ENCODE data around the gene NECAB3. TPM values are rescaled to one million over a fixed set of nuclear protein-coding genes. Genes with fewer than 3 reads are reported as not detected.

The NECAB3 gene
- total RNA-seq, 1 donor from 2014 or later, result 56.2 TPM

DNA sequence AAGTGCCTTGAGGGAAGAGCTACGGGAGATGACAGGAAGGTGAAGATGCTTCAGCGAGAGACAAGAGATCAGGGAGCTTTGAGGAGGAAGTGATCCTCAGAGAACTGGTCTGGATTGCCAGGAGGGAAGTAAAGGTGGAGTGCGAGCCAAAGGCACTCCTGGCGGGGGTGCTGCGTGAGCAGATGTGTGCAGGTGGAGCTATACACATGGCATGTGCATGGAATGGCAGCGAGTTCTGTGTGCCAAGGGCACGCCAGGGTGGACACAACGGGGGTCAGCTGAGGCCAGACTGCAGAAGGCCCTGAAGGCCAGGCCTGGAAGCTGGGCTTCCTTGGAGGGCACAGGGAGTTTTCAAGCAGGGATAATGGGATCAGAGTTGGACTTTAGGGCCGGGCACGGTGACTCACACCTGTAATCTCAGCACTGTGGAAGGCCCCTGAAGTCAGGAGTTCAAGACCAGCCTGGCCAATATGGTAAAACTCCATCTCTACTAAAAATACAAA lies 39.7 kb upstream of the NECAB3 start:
- Histone ChIP-seq H3K27ac (no peak overlapping the region), H3K36me3 (peaks cover 49% of the 10 kb centered on the region), H3K27me3 (no peaks in the 10 kb centered on the region), H3K9me3 (no peaks in the 10 kb centered on the region), H3K4me1 (peaks cover 2% of the 10 kb centered on the region), H3K4me3 (no peak overlapping the region)
- no peak for ATAC-seq
- DNase-seq, result no peak
- intact Hi-C loops (cut with DNase I), result no loop called here
- TF ChIP-seq, protein P1, sequence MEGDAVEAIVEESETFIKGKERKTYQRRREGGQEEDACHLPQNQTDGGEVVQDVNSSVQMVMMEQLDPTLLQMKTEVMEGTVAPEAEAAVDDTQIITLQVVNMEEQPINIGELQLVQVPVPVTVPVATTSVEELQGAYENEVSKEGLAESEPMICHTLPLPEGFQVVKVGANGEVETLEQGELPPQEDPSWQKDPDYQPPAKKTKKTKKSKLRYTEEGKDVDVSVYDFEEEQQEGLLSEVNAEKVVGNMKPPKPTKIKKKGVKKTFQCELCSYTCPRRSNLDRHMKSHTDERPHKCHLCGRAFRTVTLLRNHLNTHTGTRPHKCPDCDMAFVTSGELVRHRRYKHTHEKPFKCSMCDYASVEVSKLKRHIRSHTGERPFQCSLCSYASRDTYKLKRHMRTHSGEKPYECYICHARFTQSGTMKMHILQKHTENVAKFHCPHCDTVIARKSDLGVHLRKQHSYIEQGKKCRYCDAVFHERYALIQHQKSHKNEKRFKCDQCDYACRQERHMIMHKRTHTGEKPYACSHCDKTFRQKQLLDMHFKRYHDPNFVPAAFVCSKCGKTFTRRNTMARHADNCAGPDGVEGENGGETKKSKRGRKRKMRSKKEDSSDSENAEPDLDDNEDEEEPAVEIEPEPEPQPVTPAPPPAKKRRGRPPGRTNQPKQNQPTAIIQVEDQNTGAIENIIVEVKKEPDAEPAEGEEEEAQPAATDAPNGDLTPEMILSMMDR (IDR thresholded peaks at IDR 0.05), result no peak

- DNase-seq, result no peak
- no peak overlapping the region for H3K4me3 ChIP-seq
- no peaks in the 10 kb centered on the region for H3K27me3 ChIP-seq
- H3K9me3 ChIP-seq, result no peaks in the 10 kb centered on the region
- H3K27ac ChIP-seq, result no peak overlapping the region
- H3K36me3 ChIP-seq, result peaks cover 64% of the 10 kb centered on the region
- no peak for ATAC-seq
- no peaks in the 10 kb centered on the region for H3K4me1 ChIP-seq
- TF ChIP-seq, protein P1 (IDR thresholded peaks at IDR 0.05), result no peak
- intact Hi-C loops (cut with DNase I), result no loop called here
Observed at GRCh38 chr20:33711446-33711738, 37.2 kb upstream of the NECAB3 start.

GRCh38 chr20:33710681-33711445 lies 36.6 kb upstream of the NECAB3 start:
- DNase-seq, result no peak
- TF ChIP-seq, protein P1 (IDR thresholded peaks at IDR 0.05), result no peak
- ATAC-seq, result no peak
- intact Hi-C loops (cut with DNase I), result no loop called here
- H3K27me3 ChIP-seq, result no peaks in the 10 kb centered on the region
- no peak overlapping the region for H3K27ac ChIP-seq
- H3K9me3 ChIP-seq, result no peaks in the 10 kb centered on the region
- no peak overlapping the region for H3K4me3 ChIP-seq
- peaks cover 69% of the 10 kb centered on the region for H3K36me3 ChIP-seq
- no peaks in the 10 kb centered on the region for H3K4me1 ChIP-seq

DNA sequence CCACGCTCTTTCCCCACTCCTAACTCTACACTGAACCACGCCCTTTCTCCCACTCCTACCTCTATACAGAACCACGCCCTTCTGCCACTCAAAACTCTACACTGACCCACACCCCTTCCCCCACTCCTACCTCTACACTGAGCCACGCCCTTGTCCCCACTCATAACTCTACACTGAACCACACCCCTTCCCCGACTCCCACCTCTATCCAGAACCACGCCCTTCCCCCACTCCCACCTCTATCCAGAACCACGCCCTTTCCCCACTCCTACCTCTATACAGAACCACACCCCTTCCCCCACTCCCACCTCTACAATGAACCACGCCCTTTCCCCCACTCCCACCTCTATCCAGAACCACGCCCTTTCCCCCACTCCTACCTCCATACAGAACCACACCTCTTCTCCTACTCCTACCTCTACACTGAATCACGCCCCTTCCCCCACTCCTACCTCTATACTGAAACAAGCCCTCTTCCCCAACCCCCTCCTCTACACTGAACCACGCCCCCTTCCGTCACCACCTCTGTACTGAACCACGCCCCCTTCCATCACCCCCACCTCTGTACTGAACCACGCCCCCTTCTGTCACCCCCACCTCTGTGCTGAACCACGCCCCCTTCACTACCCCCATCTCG lies 35.8 kb upstream of the NECAB3 start:
- Histone ChIP-seq H3K4me1 (no peaks in the 10 kb centered on the region), H3K27me3 (no peaks in the 10 kb centered on the region), H3K27ac (no peak overlapping the region), H3K9me3 (no peaks in the 10 kb centered on the region), H3K36me3 (peaks cover 65% of the 10 kb centered on the region), H3K4me3 (no peak overlapping the region)
- DNase-seq (no peak), ATAC-seq (peak; percentile 72)
- intact Hi-C loops (cut with DNase I), result no loop called here
- TF ChIP-seq, protein P1 (IDR thresholded peaks at IDR 0.05), result no peak

- H3K36me3 ChIP-seq, result peaks cover 59% of the 10 kb centered on the region
- TF ChIP-seq, protein P1 (IDR thresholded peaks at IDR 0.05), result no peak
- DNase-seq (no peak), ATAC-seq (no peak)
- H3K4me1 ChIP-seq, result no peaks in the 10 kb centered on the region
- no peak overlapping the region for H3K27ac ChIP-seq
- no peaks in the 10 kb centered on the region for H3K9me3 ChIP-seq
- intact Hi-C loops (cut with DNase I), result no loop called here
- no peaks in the 10 kb centered on the region for H3K27me3 ChIP-seq
- H3K4me3 ChIP-seq, result no peak overlapping the region
Observed at GRCh38 chr20:33709398-33709797, 35.2 kb upstream of the NECAB3 start.

Data from upper lobe of right lung (tissue), 1 donor.